ENCODE data around the gene GGACT.

Gene GGACT

DNA sequence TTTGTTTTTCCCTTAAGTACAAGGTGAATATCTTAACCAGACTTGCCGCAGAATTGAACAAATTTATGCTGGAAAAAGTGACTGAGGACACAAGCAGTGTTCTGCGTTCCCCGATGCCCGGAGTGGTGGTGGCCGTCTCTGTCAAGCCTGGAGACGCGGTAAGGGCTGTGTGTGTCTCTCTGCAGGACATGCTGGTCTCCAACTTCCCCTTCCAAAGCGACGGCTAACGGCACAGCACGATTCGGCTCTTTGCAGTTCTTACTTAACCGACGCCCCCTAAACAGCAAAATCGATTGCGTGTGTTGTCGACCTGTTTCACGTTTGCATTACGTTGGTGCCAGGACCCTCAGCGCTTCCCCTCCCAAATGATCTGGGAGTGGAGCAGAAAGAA, 73.2 kb downstream of the GGACT start:
- H3K4me3 ChIP-seq (ENCODE audit: low read depth, low read length), result no peak overlapping the region

DNA sequence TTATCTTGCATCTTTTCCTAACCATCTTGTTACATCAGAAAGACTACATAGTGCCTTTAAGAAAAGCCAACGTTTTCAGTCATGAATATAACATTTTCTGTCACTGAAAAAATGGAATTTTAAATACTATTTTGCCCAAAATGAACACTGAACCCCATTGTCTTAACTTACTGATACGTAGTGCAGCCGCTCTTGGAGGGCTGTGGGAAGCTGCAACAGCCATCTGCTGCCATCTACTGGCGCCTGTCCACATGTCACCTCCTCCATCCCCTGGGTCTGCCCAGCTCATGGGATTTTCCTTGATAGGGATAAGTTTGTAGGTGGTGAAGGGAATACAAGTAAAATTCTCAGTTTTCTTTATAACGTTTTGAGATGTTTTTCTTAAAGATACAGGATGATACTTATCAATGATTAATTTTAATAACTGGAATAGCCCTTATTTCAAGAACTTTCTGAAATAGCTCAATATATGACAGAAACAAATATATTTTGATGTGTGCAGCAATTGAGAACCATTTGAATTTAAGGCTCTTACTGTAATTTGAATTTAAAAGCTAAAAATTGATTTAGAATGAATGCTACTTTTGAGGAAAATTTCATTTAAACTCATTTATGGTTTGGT, 73.7 kb downstream of the GGACT start:
- H3K4me3 ChIP-seq (ENCODE audit: low read depth, low read length), result no peak overlapping the region

DNA sequence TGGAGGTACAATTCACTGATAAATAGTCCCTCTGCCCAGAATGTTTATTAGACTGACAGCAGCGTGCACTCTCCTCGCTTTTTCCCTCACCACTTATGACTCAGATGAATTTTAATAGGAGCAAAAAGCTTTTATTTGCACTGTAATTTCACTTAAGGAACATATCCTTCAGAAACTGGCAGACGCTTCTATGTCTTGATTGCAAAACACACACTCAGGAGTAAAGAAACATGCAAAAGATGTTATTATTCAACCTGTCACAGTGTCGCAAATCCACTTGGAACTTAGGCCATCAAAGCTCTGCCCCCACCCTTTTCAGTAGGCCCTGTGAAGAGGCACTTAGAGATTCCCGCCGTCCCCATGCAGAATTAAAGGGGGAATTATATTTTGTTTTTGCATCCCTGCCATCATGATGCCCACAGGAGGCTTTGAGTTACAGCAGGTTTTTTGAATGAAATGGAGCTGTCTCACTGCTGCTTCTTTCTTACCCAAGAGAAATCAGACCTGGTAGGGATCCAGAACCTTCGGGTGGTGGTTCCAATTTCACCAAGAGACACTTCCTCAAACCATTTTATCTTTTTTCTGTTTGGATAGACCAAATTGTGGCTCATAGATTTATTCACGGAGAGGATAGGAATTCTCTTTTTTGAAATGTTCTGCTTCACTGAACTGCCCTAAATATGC, 74.5 kb downstream of the GGACT start:
- no peak overlapping the region for H3K4me3 ChIP-seq (ENCODE audit: low read depth, low read length)

DNA sequence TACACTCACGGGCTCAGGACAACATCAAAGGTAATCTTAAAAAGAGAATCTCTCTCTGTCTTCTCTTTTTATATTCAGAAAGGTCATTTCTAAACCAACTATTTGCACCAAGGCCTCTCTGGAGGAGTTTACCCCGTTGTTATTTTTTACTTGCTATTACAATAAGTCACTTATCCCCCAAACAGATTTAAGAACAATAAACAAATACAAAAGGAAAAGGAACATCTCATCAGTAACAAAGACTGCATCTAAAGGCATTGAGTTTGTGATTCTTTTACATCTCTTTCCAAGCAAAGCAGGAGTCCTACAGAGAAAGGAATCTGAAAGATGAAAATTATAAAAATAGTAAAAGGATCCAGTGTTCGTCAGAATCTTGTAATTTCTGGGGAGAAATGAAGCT, 75.4 kb downstream of the GGACT start:
- H3K4me3 ChIP-seq (ENCODE audit: low read depth, low read length), result no peak overlapping the region

DNA sequence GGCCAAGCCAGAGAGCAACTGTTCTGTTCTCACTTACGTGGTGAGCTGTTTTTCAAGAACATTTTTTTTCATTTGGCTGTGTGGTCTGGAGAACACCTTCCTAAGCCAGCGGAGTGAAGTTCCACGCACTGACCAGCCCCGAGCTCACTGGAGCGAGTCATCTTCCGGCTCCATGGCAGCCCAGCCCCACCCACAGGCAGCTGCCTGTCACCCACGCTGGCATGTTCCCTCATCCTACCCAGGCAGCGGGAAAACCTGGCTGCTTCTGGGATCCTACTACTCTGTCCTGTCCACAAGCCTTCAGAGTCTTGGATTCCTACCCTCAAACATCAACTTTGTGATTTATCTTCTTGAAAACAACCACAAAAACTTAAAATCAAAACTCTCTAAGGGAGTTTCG, 76.2 kb downstream of the GGACT start:
- no peak overlapping the region for H3K4me3 ChIP-seq (ENCODE audit: low read depth, low read length)

DNA sequence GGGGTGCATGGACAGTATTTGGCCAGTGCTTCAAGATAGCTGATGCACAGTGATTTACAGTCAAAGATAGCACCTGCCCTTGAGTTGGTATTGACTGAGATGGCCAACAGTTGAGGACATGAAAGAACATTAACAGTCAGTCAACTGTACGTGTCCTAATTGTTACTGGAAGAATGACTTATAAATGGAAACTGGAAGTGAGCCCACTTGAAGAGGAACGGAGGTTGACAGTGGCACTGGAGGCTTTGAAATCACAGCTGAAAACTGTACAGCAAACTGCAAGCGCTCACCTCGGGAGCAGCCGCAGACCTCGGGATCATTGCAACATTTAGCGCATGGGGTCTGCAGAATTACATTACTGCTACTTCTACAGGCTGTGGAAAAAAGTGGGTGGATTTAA, 77.1 kb downstream of the GGACT start:
- H3K4me3 ChIP-seq (ENCODE audit: low read depth, low read length), result no peak overlapping the region

DNA sequence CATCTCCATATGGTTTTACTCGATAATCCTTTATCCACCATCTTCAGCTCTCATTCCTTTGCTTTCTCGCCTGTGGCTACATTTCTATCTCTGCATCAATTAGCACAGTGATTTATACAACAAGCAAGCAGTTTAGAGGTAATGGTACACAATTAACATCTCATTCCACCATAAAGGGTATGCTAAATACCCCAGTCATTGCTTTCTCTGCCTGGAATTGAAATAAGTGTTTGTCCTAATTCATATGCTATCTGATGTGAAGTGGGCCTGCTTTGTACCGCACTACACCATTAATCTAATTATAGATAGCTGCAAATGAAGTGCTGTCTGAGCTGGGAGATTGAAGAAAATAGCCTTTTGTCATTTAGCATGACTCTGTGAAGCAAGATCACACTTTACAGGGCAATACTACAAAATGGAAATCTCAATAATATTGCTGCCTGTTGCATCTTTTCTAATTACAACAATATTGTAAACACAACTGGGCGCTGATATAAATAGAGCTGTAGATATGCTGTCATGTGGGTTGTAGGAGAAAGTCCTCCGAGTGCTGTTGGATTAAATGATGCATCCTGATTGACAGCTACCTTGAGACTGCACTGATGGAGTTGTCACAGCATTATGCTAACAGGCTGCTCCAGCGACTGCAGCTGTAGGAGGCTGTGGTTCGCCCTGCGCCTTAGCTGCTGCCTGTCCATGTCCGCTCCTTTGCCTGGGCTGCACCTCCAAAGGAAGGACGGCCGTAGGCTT, 78.2 kb downstream of the GGACT start:
- no peak overlapping the region for H3K4me3 ChIP-seq (ENCODE audit: low read depth, low read length)

DNA sequence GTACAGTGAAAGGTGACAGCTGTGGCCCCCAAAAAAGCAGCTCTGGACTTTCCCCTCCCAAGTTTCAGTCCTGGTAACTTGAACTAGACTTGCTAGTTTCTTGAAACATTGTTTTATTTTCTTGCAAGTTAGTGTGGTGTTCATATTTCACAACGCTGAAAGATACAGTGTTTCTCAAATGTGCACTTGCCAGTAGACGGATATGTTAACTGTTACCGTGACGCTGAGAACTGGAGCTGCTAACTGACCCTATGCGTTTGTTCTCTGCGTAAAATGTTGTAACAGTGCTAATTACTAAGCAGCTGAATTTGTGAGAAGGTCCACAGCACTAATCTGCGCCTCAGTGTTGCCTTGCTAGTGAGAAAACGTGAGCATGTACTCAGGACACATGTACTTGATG, 79.6 kb downstream of the GGACT start:
- H3K4me3 ChIP-seq (ENCODE audit: low read depth, low read length), result no peak overlapping the region

DNA sequence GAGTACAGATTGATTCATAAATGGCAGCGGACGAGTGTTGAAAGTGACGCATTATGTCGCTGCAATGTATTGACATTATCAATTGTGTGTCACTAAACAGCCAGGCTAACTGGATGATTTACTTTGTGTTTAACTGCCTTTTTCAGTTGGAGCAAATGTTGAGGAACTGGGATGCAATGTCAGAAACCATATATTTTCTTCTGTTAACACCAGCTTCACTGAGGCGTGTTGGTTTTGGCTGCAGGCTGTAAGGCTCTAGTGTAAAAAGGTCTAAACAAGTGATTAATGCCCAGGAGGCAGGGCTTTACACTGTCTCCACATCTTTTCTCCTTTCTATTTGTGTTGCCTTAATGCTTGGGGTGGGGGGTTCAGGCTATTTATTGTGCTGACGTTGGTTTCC, 80.1 kb downstream of the GGACT start:
- H3K4me3 ChIP-seq (ENCODE audit: low read depth, low read length), result no peak overlapping the region

DNA sequence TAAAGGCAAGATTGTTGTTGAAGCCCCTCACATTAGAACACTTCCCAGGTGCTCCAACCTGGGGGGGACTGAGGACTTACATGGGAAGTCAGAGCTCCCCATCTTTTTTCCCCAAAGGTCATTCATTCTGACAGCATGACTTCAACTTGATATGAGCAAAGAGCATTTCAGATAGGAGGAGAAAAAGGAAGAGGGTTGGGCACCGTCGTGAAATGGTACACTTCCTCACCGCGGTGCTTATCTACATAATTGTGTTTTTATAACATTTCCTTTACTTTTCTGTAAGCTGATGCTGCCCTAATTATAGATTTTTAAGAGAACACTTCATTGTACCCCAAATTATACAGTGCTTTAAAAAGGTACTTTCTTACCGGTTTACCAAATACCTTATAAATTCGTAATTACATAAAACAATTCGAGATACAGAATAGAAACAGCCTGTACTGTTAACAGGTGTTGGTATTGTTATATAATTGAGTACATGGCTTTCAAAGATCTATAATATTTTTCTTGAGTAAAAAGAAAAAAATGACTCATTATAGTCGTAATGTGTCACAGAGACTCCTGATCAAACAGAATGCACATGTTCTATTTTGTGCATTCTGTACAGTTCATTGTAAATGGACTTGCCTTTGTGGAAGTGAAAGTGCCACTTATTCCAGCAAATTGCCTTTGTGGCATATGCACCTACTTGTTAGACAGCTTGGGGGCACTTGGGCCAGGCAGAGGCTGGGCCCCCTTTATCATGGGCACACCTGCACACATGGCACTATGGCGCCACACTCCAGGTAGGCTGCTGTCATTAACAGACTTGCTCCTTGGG, 81.8 kb downstream of the GGACT start:
- H3K4me3 ChIP-seq (ENCODE audit: low read depth, low read length), result no peak overlapping the region

DNA sequence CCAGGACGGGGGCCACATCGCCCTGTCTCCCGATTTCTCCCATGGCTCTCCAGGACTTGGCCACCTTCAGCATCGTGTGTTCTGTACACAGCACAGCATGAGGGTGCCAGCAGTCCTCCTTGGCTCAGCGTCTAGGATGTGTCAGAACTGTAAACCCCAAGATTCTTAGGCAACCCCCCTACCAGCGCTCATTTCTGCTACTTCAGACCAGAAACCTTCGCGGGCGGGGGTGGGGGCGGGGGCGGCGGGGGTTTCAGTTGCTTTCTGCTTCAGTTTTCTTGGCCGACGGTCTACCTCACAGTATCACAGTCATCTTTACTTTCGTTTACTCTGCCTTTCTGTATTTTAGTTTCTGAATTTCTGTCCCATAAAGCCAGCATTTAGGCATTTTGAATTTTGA, 82.4 kb downstream of the GGACT start:
- no peak overlapping the region for H3K4me3 ChIP-seq (ENCODE audit: low read depth, low read length)

DNA sequence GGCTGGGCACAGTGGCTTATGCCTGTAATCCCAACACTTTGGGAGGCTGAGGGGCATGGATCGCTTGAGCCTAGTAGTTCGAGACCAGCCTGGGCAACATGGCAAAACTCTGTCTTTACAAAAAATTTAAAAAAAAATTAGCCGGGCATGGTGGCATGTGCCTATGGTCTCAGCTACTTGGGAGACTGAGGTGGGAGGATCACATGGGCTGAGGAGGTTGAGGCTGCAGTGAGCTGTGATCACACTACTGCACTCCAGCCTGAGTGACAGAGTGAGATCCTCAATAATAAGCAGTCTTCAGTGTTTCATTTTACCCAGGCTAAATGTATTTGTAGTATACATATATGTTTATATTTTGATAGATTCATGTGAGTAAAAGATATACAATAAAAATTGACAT, 85.0 kb downstream of the GGACT start:
- no peak overlapping the region for H3K4me3 ChIP-seq (ENCODE audit: low read depth, low read length)

DNA sequence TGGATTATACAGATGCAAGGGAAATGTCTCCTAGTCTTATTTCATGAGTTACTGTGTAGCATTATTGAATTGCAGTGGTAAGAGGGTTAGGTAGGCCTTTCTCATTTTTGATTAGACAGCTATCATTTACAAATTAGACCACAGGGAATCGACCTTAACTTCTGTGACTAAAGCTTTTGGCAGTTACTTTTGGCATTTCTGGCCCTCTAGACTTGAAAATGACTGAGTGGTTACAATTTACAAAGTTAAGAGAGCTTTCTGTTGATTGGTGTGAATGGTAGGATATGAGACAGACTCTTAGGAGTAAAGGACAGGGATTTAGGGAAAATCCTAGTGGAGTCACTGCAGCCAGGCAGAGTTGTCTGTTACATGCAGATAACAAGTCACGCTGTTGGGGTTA, 86.1 kb downstream of the GGACT start:
- H3K4me3 ChIP-seq (ENCODE audit: low read depth, low read length), result no peak overlapping the region

DNA sequence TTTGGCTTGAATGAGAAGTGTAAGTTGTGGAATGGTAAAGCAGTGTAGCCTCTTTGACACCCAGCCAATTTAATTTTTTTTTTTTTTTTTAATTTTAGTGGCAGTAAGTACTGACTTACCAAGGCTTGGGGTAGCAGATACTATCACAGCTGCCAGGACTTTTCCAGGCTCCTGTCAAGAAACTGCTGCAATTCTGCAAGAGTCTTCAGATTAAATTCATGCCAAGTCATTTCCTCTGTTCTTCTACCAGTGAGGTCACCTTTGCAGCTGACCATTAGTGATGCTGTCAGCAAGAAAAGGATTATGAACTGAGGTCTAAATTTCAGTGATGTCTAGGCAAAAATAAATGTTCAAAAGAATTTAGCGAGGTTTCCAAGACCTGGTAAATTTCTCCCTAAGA, 91.2 kb downstream of the GGACT start:
- H3K4me3 ChIP-seq (ENCODE audit: low read depth, low read length), result no peak overlapping the region

DNA sequence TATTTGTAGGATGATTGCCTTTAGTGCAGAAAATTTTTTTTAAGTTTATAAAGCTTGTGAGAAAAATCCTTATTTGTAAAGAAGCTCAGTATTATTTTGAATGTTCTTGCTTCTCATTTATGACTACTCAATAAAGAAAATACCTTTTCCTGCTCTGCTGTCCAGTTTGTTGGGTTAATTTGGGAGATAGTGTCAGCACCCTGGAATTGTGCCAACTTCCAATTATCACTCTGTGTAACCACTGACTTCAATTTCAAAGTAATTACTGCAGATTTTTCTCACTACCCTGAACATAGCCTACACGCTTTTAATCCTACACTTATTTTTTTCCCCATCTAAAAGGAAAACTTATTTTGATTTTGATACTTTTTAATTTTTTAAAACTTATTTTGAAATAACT, 93.1 kb downstream of the GGACT start:
- no peak overlapping the region for H3K4me3 ChIP-seq (ENCODE audit: low read depth, low read length)

DNA sequence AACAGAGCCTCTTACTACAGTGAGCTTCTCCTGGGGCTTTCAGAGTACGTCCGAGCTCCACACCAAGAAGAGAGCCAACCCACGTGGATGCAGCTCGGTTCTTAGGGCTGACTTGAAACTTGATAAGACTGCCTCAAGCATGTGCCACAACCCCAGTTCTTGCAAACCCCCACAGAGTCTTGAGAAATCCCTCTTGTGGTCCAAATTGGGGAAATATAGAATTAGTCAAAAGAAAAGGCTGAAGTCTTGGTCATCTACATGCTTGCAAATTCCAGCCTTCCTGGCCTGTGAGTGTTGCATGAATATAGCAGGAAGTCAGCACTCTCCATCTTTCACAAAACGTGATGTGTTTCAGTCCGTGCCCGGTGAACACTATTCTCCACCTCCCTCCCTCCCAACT, 95.2 kb downstream of the GGACT start:
- H3K4me3 ChIP-seq (ENCODE audit: low read depth, low read length), result no peak overlapping the region

DNA sequence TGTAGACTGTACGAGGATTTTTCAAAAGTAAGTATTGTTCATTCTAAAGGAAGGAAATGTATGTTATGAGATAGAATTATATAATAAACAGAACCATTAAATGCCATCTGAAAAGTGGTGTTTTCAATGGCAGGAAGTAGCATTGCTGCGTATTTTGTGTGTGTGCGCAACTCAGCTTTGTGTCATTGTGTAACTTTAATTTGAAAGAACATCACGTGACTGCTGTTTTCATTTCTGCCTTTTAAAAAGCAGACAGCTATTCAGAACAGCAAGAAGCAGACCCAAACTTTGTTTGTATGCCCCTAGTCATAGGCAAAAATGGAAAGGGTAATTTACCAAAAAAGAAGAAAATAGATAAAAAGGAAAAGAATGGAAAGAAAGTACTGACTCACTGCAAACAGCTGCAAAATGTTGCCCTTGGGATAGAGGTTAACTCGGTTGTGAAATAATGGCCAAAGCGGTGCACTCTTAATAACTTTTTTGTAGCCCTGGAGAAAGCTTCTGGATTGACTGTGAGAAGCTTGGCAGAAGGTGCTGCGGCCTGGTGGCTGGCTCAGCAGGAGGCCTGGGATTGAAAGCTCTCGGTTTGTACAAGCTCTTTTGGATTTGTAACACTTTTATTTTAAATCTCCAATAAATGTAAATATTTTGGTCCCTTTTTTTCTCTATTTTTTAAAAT, 97.3 kb downstream of the GGACT start:
- H3K4me3 ChIP-seq (ENCODE audit: low read depth, low read length), result no peak overlapping the region

DNA sequence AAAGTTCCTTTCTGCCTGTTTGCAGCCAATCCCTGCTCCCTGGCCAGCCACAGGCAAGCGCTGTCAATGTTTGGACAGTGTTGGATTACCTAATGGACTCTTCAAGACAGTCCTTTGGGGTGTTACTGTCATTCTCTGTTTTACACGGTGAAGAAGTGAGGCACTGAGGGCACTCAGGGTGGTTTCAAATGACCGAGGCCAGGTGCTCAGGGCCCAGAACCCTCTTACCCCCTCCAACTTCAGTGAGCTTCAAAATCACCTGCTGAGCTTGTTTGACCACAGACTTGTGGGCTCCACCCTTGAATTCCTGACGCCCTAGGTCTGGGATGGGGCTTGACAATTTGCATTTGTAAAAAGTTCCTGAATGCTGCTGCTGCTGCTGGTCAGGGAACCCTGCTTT, 97.9 kb downstream of the GGACT start:
- no peak overlapping the region for H3K4me3 ChIP-seq (ENCODE audit: low read depth, low read length)

DNA sequence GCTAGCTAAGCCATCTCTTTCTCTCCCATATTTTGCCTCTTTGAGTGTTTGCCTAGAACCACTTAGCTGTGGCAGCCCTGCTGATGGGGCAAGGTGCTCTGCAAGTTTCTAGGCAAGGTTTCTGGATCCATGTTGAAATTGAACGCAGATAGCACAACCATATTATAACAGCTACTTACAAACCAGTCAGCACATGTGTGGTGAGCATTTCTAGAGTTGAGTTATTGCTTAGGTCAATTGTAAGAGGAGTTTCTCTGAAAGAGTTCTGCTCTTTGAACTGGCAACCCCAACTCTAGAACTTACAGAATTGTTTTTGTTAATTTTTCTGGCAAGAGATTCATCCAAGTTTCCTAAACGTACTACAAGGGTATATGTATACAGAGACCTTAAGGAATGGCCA, 103.3 kb downstream of the GGACT start:
- no peak overlapping the region for H3K4me3 ChIP-seq (ENCODE audit: low read depth, low read length)

DNA sequence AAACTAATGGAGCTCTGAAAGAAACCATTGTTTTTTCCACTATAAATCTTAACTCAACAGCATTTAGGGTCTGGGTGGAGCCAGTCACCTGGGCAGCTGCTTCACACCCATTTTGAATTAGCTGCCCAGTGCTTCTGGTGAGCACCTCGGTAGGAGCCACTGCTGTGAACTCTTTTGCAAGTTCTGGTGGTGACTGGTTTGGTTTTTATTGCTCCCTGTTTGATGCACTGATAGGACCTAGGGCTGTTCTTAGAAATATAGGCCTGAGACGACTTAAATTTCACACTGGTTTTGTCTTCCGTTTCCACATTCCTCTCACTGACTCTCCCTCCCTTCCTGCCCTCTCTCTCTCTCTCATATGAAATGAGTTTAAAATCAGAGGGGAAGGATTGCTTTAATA, 103.9 kb downstream of the GGACT start:
- H3K4me3 ChIP-seq (ENCODE audit: low read depth, low read length), result no peak overlapping the region

DNA sequence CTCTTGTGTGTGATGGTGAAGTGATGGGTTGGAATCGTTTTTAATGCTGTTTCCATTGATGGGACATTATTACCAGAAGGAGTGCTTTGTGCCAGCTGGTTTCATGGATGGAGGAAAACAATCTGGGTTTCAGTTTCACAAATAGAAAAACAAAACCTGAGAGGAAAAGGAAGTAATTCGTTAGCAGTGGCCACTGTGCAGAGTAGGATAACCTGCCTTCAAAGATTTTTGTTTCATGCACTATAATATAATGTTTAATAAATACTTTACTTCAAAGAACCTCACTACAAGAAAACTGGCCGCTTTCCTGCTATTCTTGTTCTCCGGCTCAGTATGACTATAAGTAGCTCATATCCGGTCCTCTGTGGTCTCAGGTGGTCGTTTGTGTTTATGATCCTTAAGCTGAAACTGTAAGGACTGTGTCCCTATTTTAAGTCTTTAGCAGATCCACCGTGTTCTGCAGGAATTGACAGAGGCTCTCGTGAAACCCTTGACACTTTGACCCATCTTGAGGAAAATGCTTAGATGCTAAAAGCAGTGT, 104.7 kb downstream of the GGACT start:
- no peak overlapping the region for H3K4me3 ChIP-seq (ENCODE audit: low read depth, low read length)

Measured in iPS-11a (cell line).